ENCODE results near the gene DTX1.

DNA sequence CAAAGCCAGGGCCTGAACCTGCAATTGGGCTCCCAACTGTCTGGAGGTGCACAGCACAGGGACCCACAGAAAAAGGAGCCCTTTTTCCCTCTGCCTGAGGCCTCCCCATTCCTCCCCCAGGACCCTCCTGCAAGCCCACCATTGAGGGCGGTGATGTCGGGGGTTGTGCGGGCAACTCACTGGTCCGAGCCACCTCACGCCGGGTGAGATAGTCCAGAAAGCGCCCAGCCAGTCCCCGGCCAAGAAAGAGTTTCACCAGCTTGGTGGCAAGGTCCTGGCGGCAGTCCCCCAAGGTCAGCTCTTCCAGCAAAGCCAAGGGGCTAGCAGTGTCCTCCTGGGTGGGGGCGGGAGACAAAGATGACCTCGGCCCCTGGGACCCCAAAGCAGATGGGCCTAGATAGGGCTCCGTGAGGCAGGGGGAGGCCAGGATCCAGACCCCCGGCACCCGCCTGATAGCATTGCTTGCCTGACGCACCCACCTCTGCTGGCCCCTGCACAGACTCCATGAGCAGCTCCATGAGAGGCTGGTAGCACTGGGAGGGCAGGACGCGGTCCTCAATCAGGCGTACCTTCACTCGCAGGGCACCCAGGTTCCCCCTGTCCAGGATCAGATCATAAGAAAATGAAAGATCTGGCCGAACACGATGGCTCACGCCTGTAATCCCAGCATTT, 59.1 kb downstream of the DTX1 start:
- TF ChIP-seq, protein P1, sequence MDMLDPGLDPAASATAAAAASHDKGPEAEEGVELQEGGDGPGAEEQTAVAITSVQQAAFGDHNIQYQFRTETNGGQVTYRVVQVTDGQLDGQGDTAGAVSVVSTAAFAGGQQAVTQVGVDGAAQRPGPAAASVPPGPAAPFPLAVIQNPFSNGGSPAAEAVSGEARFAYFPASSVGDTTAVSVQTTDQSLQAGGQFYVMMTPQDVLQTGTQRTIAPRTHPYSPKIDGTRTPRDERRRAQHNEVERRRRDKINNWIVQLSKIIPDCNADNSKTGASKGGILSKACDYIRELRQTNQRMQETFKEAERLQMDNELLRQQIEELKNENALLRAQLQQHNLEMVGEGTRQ (IDR thresholded peaks at IDR 0.05; ENCODE audit: low read length), result no peak
- TF ChIP-seq POLR2A (IDR thresholded peaks at IDR 0.05; ENCODE audit: control extremely low read depth in 1 of 2, low read depth in 2 of 2, low read length in 2 of 2) (no peak), POLR2AphosphoS5 (IDR thresholded peaks at IDR 0.05; ENCODE audit: low read depth, low read length) (no peak), FOSL1 (IDR thresholded peaks at IDR 0.05; ENCODE audit: insufficient read depth, low read depth, low read length) (no peak), TBP (IDR thresholded peaks at IDR 0.05; ENCODE audit: low read depth, low read length) (no peak), CBX5 (IDR thresholded peaks at IDR 0.05; ENCODE audit: low read depth, low read length) (no peak), CREB1 (IDR thresholded peaks at IDR 0.05) (no peak), RXRA (IDR thresholded peaks at IDR 0.05; ENCODE audit: insufficient read depth, low read depth, low read length) (no peak), EP300 (IDR thresholded peaks at IDR 0.05; ENCODE audit: borderline replicate concordance in 1 of 2, low read depth in 2 of 2, low read length in 2 of 2) (no peak), YY1 (IDR thresholded peaks at IDR 0.05; ENCODE audit: low read depth, low read length) (no peak), SIN3A (conservative IDR thresholded peaks at IDR 0.05 in 1 of 2, IDR thresholded peaks at IDR 0.05 in 1 of 2; ENCODE audit: low read depth in 1 of 2, low read length in 2 of 2) (no peak), HDAC6 (IDR thresholded peaks at IDR 0.05; ENCODE audit: low read depth, low read length) (no peak), EGR1 (IDR thresholded peaks at IDR 0.05; ENCODE audit: borderline replicate concordance, low read depth, low read length) (no peak)
- TF ChIP-seq, protein P2, sequence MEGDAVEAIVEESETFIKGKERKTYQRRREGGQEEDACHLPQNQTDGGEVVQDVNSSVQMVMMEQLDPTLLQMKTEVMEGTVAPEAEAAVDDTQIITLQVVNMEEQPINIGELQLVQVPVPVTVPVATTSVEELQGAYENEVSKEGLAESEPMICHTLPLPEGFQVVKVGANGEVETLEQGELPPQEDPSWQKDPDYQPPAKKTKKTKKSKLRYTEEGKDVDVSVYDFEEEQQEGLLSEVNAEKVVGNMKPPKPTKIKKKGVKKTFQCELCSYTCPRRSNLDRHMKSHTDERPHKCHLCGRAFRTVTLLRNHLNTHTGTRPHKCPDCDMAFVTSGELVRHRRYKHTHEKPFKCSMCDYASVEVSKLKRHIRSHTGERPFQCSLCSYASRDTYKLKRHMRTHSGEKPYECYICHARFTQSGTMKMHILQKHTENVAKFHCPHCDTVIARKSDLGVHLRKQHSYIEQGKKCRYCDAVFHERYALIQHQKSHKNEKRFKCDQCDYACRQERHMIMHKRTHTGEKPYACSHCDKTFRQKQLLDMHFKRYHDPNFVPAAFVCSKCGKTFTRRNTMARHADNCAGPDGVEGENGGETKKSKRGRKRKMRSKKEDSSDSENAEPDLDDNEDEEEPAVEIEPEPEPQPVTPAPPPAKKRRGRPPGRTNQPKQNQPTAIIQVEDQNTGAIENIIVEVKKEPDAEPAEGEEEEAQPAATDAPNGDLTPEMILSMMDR (IDR thresholded peaks at IDR 0.05; ENCODE audit: control extremely low read depth in 1 of 3, insufficient read depth in 1 of 3, low read depth in 1 of 3, low read length in 3 of 3), result no peak
